Inflammatory macrophage (primary cell): ENCODE data around the gene WDR35.

Source experiments
- DNase-seq, 2 donors: peaks; one replicate each; pipeline ENCODE4 v3.0.0-alpha.2; 2020 to 2022
- total RNA-seq, 18 experiments: gene quantifications; one replicate each; lab custom pipeline; 2026; ENCODE audit warnings: mixed read lengths in 6 of 18, inconsistent platforms in 2 of 18; lab: John Stamatoyannopoulos, UW

The WDR35 gene
- 1.4 to 11.2 (median 6.9) reads per million in 18 experiments for total RNA-seq

DNA sequence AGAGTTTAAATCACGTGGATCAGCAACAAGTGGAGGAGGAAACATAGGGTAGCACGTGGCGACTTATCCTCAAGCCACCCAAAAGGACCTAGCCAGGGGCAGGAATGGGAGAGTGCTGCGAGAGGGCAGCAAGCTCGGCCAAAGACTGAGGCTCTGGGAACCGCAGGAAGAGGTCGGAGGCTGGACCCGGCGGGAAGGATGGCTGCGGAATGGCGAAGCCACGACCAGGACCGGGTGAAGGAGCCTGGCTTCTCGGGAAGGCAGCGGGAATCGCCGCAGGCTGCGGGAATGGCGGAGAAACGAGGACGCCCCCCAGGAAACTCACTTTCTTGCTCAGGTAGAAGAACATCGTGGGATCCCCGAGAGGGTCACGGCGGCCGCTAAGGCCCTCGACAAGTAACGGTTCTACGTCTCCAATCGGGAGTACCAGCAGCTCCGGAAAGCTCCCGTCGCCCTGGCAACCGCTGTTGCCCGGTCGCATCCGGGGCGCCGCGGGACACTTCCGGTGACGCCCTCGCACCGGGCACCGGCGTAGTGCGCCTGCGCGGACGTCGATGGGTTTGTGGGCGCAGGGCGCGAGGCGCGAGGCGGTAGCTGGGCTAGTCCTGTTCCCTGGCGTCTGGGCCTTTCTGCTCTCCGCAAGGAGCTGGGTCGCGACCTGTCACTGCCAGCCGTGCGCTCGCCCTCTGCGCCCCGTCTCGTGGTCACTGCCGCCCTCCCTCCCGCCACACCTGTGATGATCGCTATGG lies at the start of gene WDR35:
TSS of gene WDR35 (minus strand) at position 439 of the 749 bp plus-strand sequence. CDS start at position 349, 90 bp downstream.
- DNase-seq = peak; percentile 91 to 95

DNA sequence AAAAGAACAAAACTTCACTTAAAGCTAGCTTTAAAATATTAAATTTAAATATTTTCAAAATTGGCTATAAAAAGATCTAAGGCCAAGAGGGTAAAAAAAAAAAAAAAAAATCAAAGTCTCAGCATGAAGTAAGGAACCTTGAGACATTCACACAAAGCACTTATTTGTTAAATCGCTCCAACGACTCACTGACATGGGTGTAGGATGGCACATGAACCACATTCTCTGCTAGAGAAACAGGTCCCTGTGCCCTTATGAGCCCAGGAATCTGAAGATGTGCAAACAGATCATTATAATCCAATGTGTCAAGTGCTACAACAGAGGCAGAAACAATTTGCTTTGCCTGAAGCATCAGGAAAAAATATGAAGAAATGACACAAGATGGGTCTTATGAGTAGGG lies 47.8 kb upstream of the WDR35 start:
- DNase-seq = no peak

DNA sequence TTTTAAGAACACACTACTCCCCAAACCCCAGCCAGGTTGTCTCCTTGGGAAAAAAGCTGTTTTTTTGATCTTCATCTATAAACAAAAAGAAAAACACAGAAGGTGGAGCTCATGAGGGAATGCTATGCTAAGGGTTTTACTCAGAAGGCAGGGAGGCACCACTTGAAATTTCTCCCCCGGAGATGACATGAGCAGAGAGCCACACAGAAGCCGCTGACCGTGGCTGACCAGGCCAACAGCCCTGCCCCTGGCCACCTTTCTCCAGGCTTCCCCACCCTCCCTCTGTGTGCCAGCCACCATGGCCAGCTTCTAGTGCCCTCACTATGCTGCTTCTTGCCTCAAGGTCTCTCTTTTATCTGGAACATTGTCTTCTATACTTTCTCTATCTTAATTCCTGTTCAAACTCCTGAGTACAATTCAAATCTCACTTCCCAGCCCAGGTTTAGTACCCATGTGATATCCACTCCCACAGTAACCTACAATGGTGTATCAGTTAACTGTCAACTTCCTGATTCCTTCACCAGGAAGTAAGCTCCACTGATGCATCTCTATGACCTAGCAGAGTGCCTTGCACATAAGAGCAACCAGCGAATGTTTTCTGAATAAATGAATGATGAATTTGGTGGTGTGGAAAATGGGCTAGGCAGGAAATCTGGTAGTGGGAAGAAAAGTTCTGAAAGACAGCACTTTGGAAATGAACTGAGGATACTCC lies 46.2 kb upstream of the WDR35 start:
- DNase-seq = peak; percentile 36 to 40

DNA sequence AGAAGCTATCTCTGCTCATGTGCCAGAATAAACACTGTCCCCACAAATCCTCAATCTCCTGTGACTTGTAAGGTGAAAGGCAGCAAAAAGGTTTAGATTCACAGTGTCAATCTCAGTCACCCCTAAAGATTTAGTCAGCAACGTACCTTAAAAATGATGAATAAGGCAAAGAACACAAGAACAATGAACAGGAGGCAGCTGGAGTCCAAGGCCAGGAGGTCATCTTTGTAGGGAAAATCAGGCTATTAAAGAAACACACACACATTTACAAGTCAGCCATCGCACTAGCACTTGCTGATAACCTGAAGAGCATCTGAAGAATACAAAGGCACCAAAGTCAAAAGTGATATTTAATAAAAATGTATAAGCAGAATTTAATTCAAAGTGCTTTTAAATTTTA lies 44.9 kb upstream of the WDR35 start:
- DNase-seq = no peak

DNA sequence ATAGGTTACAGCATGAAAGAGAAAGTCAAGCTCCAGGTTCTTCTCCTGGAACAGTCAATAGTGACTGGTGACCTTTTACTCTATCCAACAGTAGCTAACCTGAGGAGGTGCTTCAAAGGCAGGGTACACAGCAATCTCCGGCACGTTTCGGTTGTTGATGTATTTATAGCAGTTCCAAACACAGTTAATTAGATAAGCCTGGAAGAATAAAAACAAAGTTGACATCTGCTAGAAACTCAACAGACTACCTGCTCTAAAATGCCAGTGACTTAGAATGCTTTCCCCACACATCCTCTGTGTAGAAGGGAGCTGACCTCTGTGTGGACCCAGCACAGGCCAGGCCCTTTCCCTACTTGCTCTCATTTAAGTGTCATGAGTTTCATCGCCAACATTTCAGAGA lies 44.3 kb upstream of the WDR35 start:
- DNase-seq = no peak

DNA sequence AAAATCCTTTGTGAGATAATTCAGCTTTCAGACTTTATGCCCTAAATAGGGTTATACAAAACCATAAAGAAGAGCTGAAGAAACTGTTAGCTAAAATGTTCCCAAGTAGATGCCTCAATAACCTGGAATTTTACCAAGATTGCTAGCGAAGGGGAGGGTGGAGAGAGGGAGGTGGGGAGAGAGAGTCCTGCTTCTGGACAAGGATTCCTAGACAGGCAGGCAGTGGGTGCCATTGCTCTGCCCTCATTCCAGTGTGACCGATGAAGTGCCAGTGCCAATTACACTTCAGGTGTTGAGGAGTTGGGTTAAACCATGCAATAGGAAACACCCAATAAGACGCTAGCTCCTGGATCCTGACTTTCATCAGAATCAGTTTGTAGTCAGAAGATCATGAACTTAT lies 43.4 kb upstream of the WDR35 start:
- no peak for DNase-seq

DNA sequence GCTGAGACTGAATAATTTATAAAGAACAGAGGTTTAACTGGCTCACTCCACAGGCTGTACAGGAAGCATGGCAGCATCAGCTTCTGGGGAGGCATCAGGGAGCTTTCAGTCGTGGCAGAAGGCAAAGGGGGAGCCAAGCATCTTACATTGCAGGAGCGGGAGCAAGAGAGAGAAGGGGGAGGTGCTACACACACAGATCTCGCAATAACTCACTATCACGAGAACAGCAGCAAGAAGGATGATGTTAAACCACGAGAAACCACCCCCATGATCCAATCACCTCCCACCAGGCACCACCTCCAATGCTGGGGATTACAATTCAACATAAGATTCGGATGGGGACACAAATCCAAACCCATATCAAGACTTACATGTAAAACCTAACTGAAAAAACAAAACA lies 40.3 kb upstream of the WDR35 start:
- DNase-seq = no peak

DNA sequence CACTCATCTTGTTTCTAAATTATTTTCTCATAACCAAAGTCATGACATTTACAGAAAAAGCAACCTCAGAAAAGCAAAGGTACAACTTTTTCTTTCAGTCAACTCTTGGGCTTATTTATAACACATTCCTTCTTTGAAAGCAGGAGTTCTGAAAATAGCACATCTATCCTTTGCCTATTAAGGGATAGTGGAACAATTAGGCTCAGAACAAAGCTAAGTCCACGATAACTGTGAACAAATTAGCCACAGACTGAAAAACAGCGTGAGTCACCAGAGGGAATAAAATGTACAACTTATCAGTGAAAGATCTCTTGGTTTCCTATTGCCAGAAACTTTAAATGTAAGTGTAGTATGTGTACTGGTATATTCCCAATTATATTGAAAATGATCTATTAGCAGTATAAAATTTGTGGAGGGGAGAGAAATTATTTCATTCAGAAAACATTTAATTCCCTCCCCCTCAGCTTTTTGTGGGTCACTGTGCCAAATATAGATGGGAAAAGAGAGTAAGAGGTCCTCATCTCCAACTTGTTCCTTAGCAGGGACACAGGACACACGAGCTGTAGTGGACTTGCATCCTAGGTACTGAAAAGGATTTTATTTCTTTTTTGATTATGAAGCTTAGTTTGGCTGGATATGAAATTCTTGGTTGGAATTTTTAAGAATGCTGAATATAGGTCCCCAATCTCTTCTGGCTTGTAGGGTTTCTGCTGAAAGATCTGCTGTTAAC lies 38.0 kb upstream of the WDR35 start:
- DNase-seq = no peak

DNA sequence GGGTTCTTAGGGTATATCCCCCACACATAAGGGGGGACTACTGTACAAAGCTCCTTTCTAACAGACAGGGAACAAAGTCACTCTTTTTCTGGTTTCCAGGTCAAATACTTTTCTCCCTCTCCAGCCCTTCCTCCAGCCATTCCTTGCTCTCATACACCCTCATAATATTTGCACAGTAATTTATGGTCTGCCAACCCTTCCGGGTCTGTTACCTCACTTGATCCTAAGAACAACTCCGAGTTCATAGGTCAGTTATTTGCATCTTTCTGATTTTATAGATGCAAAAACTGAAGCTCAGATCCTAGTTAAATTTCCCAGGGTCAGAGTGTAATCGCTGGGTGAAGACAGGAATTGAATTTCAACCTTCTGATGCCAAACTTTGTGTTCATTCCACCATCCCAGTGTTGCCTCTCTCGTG lies 37.4 kb upstream of the WDR35 start:
- DNase-seq = no peak

DNA sequence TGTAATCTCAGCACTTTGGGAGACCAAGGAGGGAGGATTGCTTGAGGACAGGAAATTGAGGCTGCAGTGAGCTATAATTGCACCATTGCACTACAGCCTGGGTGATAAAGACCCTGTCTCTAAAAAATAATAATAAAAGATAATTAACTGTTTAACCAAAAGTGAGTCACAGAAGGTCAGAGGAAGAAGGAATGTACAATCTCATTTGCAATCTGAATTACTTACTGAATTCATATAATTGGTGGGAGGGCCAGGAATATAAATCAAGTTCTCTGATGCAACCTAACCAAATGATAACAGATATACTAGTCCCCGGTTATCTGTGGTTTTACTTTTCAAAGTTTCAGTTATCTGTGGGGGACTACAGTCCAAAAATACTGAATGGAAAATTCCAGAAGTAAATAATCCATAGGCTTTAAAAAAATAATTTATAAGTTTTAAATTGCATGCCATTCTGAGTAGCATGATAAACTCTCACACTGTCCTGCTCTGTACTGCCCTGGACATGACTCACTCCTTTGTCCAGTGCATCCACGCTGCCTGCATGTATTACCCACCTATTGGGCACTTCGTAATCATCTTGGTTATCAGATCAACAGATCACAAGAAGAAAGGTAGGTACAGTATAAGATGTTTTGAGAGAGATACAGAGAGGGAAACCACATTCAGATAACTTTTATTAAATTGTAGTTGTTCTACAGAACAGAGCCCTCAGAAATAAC lies 35.3 kb upstream of the WDR35 start:
- DNase-seq = no peak

DNA sequence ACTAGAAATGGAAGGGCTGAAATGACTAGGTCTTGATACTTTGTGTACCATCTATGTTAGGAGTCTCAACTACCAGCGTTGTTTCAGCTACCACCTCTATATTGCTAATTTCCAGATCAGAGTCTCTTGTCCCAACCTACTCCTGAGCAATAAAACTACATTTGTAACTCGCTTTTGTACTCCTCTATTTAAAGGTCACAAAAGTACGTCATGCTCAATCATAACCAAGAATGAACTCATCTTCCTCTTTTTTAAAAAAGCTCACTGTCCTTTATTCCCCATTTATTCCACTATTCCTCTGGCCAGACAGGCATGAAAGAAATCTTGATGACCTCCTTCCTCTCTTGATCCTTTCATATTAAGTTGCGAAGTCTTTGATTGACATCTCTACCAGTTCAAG lies 33.8 kb upstream of the WDR35 start:
- peak; percentile 30 to 40 for DNase-seq

DNA sequence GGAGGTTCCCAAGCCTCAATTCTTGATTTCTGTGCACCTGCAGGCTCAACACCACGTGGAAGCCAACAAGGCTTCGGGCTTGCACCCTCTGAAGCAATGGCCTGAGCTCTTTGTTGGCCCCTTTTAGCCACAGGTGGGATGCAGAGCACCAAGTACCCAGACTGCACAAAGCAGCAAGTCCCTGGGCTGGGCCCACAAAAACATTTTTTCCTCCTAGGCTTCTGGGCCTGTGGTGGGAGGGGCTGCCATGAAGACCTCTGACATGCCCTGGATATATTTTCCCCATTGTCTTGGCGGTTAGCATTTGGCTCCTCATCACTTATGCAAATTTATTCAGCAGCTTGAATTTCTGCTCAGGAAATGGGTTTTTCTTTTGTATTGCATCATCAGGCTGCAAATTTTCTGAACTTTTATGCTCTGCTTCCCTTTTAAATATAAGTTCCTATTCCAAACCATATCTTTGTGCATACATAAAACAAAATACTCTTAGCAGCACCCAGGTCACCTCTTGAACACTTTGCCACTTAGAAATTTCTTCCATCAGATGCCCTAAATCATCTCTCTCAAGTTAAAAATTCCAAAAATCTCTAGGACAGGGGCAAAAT lies 31.6 kb upstream of the WDR35 start:
- peak in 1 of 2 donors; percentile 36 for DNase-seq

DNA sequence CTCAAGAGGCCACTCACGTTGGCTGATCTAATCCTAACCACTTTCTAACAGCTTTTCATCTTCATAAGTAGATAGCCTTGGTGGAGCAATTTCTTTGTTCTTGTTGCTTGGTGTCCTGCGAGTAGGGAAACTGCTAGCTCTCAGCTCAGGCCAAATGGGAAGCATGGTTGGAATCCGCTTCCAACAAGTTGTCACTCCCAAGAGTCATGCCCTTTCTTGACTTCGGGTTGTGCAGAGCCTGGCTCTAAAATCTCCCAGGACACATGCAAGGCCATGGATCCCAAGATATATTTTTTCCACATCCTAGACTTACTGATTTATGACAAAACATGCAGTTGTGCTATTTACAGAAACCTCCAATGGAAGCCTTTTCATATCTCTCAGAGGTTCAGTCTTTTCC lies 29.8 kb upstream of the WDR35 start:
- no peak for DNase-seq

DNA sequence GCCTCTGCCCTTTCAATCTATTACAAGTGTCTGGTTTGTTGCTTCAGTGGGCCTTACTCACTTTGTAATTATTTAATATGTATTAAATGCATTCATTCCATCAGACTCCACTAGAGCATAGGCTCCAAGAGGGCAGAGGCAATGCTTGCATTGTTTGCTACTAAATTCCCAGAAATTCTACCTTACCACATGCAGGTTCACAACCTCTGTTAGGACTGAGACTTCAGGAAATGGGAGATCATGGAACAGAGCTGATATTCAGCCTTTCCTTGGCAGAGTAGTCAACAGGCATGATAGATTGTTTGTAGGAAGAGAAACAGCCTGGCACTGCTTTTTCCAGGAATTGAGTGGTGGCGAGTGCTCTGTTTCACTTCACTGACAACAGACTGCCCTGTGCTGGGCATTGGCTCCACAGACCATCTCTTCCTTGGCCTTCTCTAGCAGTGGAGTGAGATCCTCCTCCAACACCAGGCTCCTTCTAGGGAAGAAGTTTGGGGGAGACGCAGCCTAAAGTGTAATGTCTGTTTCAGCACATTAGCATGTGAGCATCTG lies 28.8 kb upstream of the WDR35 start:
- DNase-seq = no peak

DNA sequence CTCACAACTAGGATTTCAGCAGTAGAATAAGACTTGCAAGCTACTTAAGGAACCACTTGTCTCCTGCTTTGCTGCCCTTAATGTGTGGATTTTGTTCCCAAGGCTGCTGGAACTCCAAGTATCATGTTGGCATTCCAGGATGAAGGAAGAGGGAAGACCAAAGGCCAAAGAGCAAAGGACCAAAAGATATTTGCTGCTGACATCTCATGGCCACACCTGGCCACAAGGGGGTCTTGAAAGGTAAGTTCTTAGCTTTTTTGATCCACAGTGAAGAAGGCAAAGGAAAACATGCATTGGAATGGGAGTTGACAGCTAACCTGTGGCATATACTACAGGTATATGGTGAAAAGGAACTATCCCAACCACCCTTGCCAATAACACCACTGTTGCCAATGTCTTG lies 26.4 kb upstream of the WDR35 start:
- no peak for DNase-seq

DNA sequence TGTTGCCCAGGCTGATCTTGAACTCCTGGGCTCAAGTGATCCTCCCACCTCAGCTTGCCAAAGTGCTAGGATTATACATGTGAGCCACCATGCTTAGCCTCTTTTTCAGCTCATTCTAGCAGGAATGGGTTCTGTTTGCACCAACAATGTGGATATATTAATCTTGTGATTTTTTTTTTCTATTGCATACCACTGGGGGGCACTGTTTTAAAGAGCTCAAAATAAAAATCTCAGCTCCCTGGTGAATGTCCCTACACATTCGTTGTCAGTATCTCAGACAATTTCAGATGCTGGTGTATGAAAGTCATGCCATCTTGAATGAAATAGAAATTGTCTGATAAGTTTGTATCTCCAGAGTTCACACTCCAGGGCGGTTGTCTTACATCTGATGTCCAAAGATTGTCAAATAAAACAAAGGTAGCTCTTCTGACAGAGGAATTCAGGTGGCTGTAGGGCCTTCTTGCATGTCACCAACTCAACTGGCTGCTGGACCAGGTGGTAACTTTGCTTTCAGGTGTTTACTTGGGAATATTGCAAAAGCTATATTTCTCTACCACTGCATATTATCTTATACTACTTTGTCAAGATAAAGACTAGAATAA lies 25.7 kb upstream of the WDR35 start:
- peak; percentile 36 to 49 for DNase-seq

DNA sequence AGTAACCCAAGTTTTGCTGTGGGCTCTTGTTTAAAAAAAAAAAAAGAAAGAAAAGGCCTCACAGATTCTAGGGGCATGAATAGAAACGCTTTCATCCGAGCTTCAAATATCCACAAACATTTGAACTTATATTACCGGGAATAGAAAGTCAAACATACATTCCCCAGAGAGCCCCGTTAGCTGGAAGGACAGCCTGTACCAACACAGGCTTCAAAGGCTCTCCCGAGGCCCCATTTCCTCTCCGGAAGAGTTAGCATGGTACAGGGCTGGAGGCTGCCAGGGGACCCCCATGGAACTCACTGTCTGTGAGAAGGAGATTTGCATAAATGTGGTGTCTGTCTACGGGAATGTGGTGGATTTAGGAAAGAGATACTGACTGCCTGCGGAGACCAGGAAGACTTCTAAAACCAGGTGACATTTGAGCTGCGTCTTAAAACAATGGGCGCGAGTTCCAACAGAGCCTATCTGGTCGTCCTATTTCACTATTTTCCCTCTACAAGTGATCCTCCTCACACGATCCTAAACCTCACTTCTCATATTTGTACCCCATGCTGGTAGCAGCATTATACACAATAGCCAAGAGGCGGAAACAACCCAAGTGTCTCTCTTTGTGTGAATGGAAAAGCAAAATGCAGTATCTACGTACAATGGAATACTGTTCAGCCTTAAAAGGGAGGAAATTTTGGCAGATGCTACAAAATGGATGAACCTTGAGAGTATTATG lies 23.4 kb upstream of the WDR35 start:
- DNase-seq = no peak

DNA sequence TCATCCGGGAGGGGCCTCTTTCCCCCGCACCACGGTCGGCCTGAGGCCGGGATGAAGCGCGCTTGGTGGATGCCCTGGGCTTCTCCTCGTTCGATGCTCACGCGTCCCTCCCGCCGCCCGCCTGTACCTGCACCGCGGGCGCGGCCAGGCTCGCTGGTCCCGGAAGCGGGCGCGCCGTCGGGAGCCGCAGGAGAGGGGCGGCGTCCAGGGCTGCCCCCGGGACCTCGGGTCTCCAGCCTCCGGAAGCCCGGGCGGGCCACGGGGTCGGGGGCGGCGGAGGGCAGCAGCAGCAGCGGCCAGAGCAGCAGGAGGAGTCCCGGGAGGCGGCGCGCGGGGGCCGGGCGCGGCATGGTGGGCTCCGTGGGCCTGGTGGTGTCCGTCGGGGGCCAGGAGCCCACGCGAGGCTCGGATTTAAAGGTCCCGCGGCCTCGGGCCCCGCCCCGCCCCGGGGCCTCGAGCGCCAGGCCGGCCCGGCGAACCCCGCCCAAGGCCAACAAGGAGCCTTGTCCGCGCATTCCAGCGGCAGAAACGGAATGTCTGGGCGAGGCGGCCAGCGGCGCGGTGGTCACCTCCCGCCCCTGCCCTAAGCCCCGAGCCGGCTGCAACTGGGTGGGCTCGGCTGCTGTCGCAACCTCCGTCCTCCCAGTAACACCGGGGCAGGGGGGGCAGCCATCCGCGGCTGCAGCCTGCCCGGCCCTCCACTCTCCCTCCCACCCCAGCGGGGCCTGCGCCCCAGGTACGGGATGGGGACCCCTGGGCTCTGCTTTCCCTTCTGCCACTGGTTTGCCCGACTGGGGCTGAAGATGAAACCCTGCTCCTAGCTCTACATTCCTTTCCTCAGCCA lies 22.6 kb upstream of the WDR35 start, which contains the start of gene MATN3:
TSS of gene MATN3 (minus strand) at position 387 of the 844 bp plus-strand sequence. CDS start at position 350, 37 bp downstream.
- peak in 1 of 2 donors; percentile 26 for DNase-seq

DNA sequence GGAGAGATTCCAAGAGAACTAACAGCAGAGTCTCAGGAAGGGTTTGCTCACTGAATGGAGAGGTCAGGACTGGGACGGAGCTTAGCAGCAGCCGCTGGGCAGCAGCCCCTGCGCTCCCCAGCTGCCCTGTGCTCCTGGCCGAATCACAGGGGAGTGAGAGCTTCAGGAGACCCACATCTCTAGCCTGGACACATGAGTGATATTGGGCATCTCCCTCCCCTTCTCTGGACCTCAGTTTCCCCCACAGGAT lies 22.1 kb upstream of the WDR35 start:
- no peak for DNase-seq
